H1 (cell line): ENCODE results near the gene SPATA25. TPM values are rescaled to one million over a fixed set of nuclear protein-coding genes. Genes with fewer than 3 reads are reported as not detected.

ENCODE experiments used
- ATF2 ChIP-seq: IDR thresholded peaks from 2 replicates; pipeline ENCODE4 v1.6.1; 2012; ENCODE audit warnings: low read length, inconsistent platforms
- BACH1 ChIP-seq: IDR thresholded peaks from 2 replicates; pipeline ENCODE4 v1.6.1; 2012; ENCODE audit warnings: low read length, improper control_type of control experiment
- CBX5 ChIP-seq: fragments of 300-800, 300-1000 bp; sonication (generic); IDR thresholded peaks from 2 replicates; pipeline ENCODE4 v1.7.1; 2016; ENCODE audit warnings: antibody characterized with exemption, low read length, low read depth
- CREB1 ChIP-seq: IDR thresholded peaks from 2 replicates; pipeline ENCODE4 v1.6.1; 2012; ENCODE audit warnings: inconsistent platforms
- E2F6 ChIP-seq: IDR thresholded peaks from 2 replicates; pipeline ENCODE4 v1.6.1; 2012; ENCODE audit warnings: inconsistent platforms
- JUN ChIP-seq: IDR thresholded peaks from 2 replicates; pipeline ENCODE4 v1.6.1; 2011; ENCODE audit warnings: low read depth, mild to moderate bottlenecking, improper control_type of control experiment, low read length
- JUND ChIP-seq: IDR thresholded peaks from 2 replicates; pipeline ENCODE4 v1.6.1; 2011; ENCODE audit warnings: mild to moderate bottlenecking, improper control_type of control experiment, low read length
- KDM1A ChIP-seq: fragments of 200-600, 300-600 bp; sonication (generic); IDR thresholded peaks from 2 replicates; pipeline ENCODE4 v1.7.1; 2016; ENCODE audit warnings: mild to moderate bottlenecking, low read length, borderline replicate concordance
- PHF8 ChIP-seq: fragments of 200-600 bp; sonication (generic); conservative IDR thresholded peaks from 2 replicates; pipeline ENCODE4 v1.7.1; 2012; ENCODE audit warnings: low read depth, mild to moderate bottlenecking, inconsistent platforms, low read length, moderate library complexity
- RAD21 ChIP-seq, 2 experiments: IDR thresholded peaks in 1 of 2; conservative IDR thresholded peaks in 1 of 2; 2 replicates each; pipeline ENCODE4 v1.6.1; 2011; ENCODE audit warnings: low read depth in 2 of 2, low read length in 2 of 2, improper control_type of control experiment in 1 of 2, inconsistent platforms in 1 of 2, mild to moderate bottlenecking in 1 of 2, moderate library complexity in 1 of 2
- SIN3A ChIP-seq, 2 experiments: IDR thresholded peaks in 1 of 2; conservative IDR thresholded peaks in 1 of 2; 2 replicates each; pipeline ENCODE4 v1.6.1; 2011 to 2012; ENCODE audit warnings: low read length in 2 of 2, improper control_type of control experiment in 1 of 2, low read depth in 1 of 2, mild to moderate bottlenecking in 1 of 2
- SP1 ChIP-seq: IDR thresholded peaks from 2 replicates; pipeline ENCODE4 v1.6.1; 2011; ENCODE audit warnings: low read depth, low read length
- TEAD4 ChIP-seq: IDR thresholded peaks from 2 replicates; pipeline ENCODE4 v1.6.1; 2012; ENCODE audit warnings: low read depth, low read length, inconsistent platforms, mixed read lengths
- polyA plus RNA-seq, 7 experiments: library from polyadenylated mRNA; depleted of rRNA in 3 of 7; stranded (reverse) in 5 of 7; unstranded in 2 of 7; fragments of >200 nt in 5 of 7; fragments of 200-250 nt in 2 of 7; gene quantifications; 1 replicate in 5 of 7; 2 replicates in 1 of 7; 4 replicates in 1 of 7; pipeline versions ENCODE4 v1.2.1 to v1.2.3, GENCODE V29; 2011 to 2013; ENCODE audit warnings: missing spikeins in 2 of 7, mixed read lengths in 2 of 7
- total RNA-seq: library from RNA; stranded (reverse); fragmentation: NEBNext Ultra II Directional; extraction: Animal tissue kit (Norgen Biotek cat#: 25700); gene quantifications from 2 replicates; pipeline ENCODE4 v1.2.1, GENCODE V29; 2021

Gene SPATA25
- total and polyA plus RNA-seq, 2 of the 8 experiments (the other 6 are each of a cell fraction or from before 2014, with no cell fraction given), result 2.0 to 3.0 TPM

- no peak for TF ChIP-seq RAD21 (IDR thresholded peaks at IDR 0.05 in 1 of 2, conservative IDR thresholded peaks at IDR 0.05 in 1 of 2; ENCODE audit: low read depth in 2 of 2, low read length in 2 of 2)
- TF ChIP-seq E2F6, result no peak
- no peak for TF ChIP-seq CBX5
- no peak for TF ChIP-seq SIN3A (conservative IDR thresholded peaks at IDR 0.05 in 1 of 2, IDR thresholded peaks at IDR 0.05 in 1 of 2; ENCODE audit: low read depth in 1 of 2, low read length in 2 of 2)
- TF ChIP-seq SP1, result peak; percentile 12; the same call in 1 of the 2 replicates
- no peak for TF ChIP-seq BACH1
- no peak; the same call in 1 of the 2 replicates for TF ChIP-seq PHF8
- no peak for TF ChIP-seq KDM1A
- no peak; the same call in 1 of the 2 replicates for TF ChIP-seq CREB1
- peak; percentile 59; the same call in 1 of the 2 replicates for TF ChIP-seq JUN
- TF ChIP-seq ATF2, result no peak
- TF ChIP-seq TEAD4, result no peak
- peak; percentile 80; the same call in 1 of the 2 replicates for TF ChIP-seq JUND
Observed at GRCh38 chr20:45910670-45911485, 23.5 kb upstream of the SPATA25 start (continued).
